NOMO-1 treated with dmso at 0.1 percent for 144 hours (cell line): ENCODE measurements around the gene WDR70.
"Not testable (repeated sequence)": the region's sequence is repeated elsewhere in the genome, so short reads cannot be mapped to it uniquely, and the experiment has no call there.

Experiments used
- DNase-seq: peaks from one replicate; lab custom pipeline; 2025; ENCODE audit not compliant: unreplicated experiment; lab: John Stamatoyannopoulos, UW

The WDR70 gene

DNA sequence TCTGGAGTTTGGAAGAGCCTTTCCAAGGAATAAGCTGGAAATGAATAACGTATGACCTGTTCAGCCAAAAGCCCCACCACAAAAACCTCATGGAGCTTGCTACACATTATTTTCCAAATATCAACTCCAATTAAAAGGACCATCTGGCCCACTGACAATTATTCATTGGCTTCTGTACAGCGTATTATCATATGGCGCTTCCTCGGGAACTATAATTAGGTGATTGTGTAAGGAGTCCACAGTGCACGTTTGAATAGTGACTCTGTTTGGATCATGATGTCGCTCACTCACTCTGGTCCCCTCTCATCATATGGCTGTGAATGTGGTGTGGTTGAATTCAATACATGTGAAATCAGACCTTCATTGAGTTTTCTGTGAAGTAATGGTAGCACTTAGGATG is 408.6 kb downstream of the WDR70 start:
- no peak for DNase-seq

DNA sequence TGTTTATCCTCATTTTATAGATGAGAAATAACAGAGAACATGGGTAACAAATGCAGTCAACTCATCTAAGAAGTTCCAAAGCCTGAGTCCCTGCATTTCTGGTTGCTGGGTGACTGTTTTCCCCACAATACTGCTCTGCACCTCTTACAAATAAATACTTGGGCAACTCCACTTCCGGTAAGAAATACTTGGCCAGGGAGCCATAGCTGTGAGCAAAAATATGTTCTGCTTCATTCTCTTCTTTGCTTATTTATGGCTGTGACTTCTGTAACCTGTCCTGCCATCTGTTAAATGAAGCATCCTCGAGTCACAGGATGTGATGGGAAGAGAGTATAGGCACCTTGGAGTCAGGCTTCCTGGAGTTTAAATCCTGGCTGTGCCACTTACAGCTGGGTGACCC is 410.9 kb downstream of the WDR70 start:
- DNase-seq, result no peak

DNA sequence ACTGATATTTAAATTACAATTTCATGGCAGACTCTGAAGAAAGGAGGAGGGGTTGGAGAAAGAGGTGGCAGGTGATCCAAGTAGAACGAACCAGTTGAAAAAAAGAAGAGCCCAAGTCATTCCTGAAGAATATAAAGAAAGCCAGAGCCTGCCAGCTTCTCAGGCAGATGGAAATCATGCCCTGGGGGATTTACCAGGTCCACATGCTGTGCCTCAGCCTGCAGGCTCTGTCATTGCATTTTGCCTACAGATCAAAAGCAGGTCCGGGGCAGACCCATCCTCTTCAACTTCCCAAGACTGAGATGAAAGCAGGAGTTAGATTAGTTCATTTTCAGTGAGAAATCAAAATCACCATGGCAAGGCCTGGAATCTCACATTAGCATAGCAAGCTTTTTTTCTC is 412.2 kb downstream of the WDR70 start:
- DNase-seq, result no peak

DNA sequence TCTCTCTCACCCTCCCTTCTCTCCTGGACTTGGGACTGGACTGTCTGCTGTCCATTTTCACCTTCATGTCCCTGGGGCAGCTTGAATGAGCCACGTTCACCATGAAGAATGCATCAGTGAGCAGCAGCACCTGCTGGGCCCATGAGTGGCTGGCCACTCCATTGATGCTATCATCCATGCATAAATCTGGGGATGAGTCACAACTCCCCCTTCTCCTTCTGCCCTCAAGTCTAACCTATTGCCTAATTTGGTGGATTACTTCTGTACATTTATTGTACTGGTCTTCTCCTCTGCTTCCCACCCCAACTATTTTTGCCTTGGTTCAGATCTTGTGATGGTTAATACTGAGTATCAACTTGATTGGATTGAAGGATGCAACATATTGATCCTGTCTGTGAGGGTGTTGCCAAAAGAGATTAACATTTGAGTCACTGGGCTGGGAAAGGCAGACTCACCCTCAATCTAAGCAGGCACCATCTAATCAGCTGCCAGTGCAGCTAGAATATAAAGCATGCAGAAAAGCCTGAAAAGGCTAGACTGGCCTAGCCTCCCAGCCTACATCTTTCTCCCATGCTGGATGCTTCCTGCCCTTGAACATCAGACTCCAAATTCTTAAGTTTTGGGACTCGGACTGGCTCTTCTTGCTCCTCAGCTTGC is 414.0 kb downstream of the WDR70 start:
- peak; percentile 4 for DNase-seq

DNA sequence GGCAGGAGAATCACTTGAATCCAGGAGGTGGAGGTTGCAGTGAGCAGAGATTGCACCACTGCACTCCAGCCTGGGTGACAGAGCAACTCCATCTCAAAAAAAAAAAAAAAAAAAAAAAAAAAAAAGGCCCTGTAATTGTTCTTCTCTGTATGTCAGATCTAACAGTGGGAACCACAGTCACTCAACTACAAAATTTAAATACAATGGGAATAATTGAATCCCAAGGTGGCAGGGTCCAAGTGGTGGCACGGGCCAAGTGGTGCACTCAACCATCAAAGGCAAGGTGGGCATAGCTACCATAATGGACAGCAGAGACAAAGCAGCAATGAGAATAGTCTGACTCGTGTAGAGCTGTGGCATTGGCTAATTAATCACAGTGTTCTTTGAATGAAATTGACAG is 416.2 kb downstream of the WDR70 start:
- not testable (repeated sequence) for DNase-seq

DNA sequence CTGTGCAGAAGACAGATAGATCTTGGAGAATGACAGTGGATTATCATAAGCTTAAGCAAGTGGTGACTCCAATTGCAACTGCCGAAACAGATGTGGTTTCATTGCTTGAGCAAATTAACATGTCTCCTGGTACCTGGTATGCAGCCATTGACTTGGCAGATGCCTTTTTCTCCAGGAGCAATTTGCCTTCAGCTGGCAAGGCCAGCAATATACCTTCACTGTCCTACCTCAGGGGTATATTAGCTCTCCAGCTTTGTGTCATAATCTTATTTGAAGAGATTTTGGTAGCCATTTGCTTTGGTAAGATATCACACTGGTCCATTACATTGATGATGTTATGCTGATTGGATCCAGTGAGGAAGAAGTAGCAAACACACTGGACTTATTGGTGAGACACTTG is 417.3 kb downstream of the WDR70 start:
- DNase-seq, result not testable (repeated sequence)

DNA sequence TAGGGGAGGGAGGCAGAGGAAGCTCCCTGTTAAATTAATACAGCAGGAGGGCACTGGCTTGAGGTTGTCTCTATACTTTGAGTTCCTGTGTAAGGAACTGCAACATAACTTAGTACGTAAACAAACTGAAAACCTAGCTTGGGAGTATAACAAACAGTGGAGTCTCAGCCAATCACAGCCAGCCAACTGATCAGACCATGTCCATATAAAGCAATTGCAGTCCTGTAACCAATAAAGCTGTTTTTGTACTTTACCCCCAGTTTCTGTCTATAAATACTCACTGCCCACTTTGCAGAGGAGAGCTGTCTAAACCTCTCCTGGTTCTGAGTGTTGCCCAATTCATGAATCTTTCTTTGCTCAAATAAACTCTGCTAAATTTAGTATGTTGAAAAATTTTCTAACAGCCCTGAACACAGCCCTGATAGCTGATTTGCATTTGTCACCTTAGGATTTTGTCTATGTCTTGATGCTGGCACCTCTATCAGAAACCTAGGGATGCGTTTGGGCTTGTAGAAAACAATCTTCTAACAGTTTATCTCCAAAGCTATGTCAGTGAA is 420.8 kb downstream of the WDR70 start:
- peak; percentile 51 for DNase-seq

DNA sequence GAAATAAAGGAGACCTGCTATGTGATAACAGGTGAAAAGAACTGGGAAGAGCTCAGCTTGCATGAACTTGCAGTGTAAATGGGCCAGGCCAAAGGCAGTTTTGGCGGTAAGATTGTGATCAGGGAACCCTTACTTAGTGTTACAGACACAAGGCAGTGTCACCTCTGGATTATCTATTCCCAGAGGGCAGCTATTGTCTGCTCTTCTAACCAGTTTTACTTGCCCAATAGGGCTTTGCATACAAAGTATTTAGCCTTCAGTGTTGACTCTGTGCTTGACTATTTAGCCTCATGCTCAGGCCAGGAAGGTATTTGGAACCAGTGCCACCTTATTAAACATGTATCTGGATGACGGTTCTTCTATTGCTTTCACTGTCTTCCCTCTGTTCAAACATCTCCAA is 422.4 kb downstream of the WDR70 start:
- no peak for DNase-seq
